Suprapubic skin (tissue), 4 donors: ENCODE data around the gene ITPR2. TPM values are rescaled to one million over a fixed set of nuclear protein-coding genes. Genes with fewer than 3 reads are reported as not detected.

Source experiments
- DNase-seq, 2 donors: peaks; one replicate each; pipeline ENCODE4 v3.0.0-alpha.2; 2019; ENCODE audit warnings: low spot score in 2 of 2
- H3K27ac ChIP-seq: fragments of 200-600 bp; sonication (generic); one replicate; pipeline ENCODE4 v1.5.1; 2019
- H3K27me3 ChIP-seq: fragments of 200-600 bp; sonication (generic); one replicate; pipeline ENCODE4 v1.5.1; 2019
- H3K36me3 ChIP-seq: fragments of 200-600 bp; sonication (generic); one replicate; pipeline ENCODE4 v1.5.1; 2019
- H3K4me1 ChIP-seq: fragments of 200-600 bp; sonication (generic); one replicate; pipeline ENCODE4 v1.5.1; 2019
- H3K4me3 ChIP-seq: fragments of 200-600 bp; sonication (generic); one replicate; pipeline ENCODE4 v1.5.1; 2019; ENCODE audit warnings: mild to moderate bottlenecking
- H3K9me3 ChIP-seq: fragments of 200-600 bp; sonication (generic); one replicate; pipeline ENCODE4 v1.5.1; 2019
- CTCF ChIP-seq, 2 donors: fragments of 200-600 bp in 1 of 2; fragments of 450-650 bp in 1 of 2; sonication (generic) in 1 of 2; IDR thresholded peaks; one replicate each; pipeline ENCODE4 v1.5.1; 2016 to 2019; ENCODE audit warnings: antibody characterized with exemption in 2 of 2, mild to moderate bottlenecking in 1 of 2, moderate library complexity in 1 of 2
- EP300 ChIP-seq: sonication (generic); formaldehyde crosslinking; IDR thresholded peaks from one replicate; pipeline ENCODE4 v1.6.1; 2017; ENCODE audit warnings: antibody characterized with exemption
- POLR2A ChIP-seq, 2 donors: fragments of 450-650 bp; IDR thresholded peaks; one replicate each; pipeline ENCODE4 v1.6.1; 2017; ENCODE audit warnings: antibody characterized with exemption in 2 of 2, mild to moderate bottlenecking in 2 of 2, moderate library complexity in 2 of 2
- POLR2AphosphoS5 ChIP-seq, 3 donors: sonication (generic); formaldehyde crosslinking; IDR thresholded peaks; one replicate each; pipeline ENCODE4 v1.6.1; 2017; ENCODE audit warnings: antibody characterized with exemption in 3 of 3
- WGBS: methylation state at CpG from one replicate; pipeline ENCODE4 v1.1.5; 2018; 5-methylcytosine and 5-hydroxymethylcytosine counted together
- total RNA-seq, 4 donors: library from RNA; depleted of rRNA; stranded (reverse); fragments of >200 nt; gene quantifications; one replicate each; pipeline ENCODE4 v1.1.0, GENCODE V29; 2016

Gene ITPR2
- total RNA-seq, 4 donors from 2014 or later, result 59.6 to 159 (median 72.1) TPM

GRCh38 chr12:26469421-26470180, 363.4 kb downstream of the ITPR2 start:
- no peak for DNase-seq
- Histone ChIP-seq H3K4me3 (no peak overlapping the region), H3K27ac (no peak overlapping the region), H3K4me1 (no peaks in the 10 kb centered on the region), H3K36me3 (peaks cover 22% of the 10 kb centered on the region), H3K9me3 (no peaks in the 10 kb centered on the region), H3K27me3 (no peaks in the 10 kb centered on the region)
- TF ChIP-seq POLR2A (IDR thresholded peaks at IDR 0.05) (no peak), EP300 (no peak), POLR2AphosphoS5 (IDR thresholded peaks at IDR 0.05) (no peak)
- WGBS, result 98% methylated on average over 6 of the region's 6 CpGs

- no peak for DNase-seq
- H3K4me3 ChIP-seq, result no peak overlapping the region
- no peaks in the 10 kb centered on the region for H3K9me3 ChIP-seq
- TF ChIP-seq CTCF (IDR thresholded peaks at IDR 0.05), result no peak
- no peak for TF ChIP-seq EP300
- TF ChIP-seq POLR2AphosphoS5 (IDR thresholded peaks at IDR 0.05), result no peak
- TF ChIP-seq POLR2A (IDR thresholded peaks at IDR 0.05), result no peak
- H3K27ac ChIP-seq, result no peak overlapping the region
- WGBS, result 96% methylated on average over 1 of the region's 1 CpG
- no peaks in the 10 kb centered on the region for H3K4me1 ChIP-seq
- H3K27me3 ChIP-seq, result no peaks in the 10 kb centered on the region
- peaks cover 18% of the 10 kb centered on the region for H3K36me3 ChIP-seq
These were observed 365.6 kb downstream of the ITPR2 start for GRCh38 chr12:26467351-26467750.

- no peaks in the 10 kb centered on the region for H3K9me3 ChIP-seq
- WGBS, result 92% methylated on average over 2 of the region's 2 CpGs
- no peak for TF ChIP-seq POLR2A (IDR thresholded peaks at IDR 0.05)
- DNase-seq, result no peak
- H3K4me1 ChIP-seq, result no peaks in the 10 kb centered on the region
- H3K27me3 ChIP-seq, result no peaks in the 10 kb centered on the region
- peaks cover 13% of the 10 kb centered on the region for H3K36me3 ChIP-seq
- no peak overlapping the region for H3K4me3 ChIP-seq
- H3K27ac ChIP-seq, result no peak overlapping the region
These were observed 366.3 kb downstream of the ITPR2 start for GRCh38 chr12:26466726-26467125.

GRCh38 chr12:26465419-26466097, 367.4 kb downstream of the ITPR2 start:
- Histone ChIP-seq H3K9me3 (no peaks in the 10 kb centered on the region), H3K4me3 (no peak overlapping the region), H3K27ac (no peak overlapping the region), H3K27me3 (no peaks in the 10 kb centered on the region), H3K4me1 (no peaks in the 10 kb centered on the region), H3K36me3 (peaks cover 13% of the 10 kb centered on the region)
- 89% methylated on average over 6 of the region's 6 CpGs for WGBS
- no peak for TF ChIP-seq EP300
- no peak for TF ChIP-seq CTCF (IDR thresholded peaks at IDR 0.05)
- no peak for TF ChIP-seq POLR2A (IDR thresholded peaks at IDR 0.05)
- no peak for TF ChIP-seq POLR2AphosphoS5 (IDR thresholded peaks at IDR 0.05)
- DNase-seq, result no peak

GRCh38 chr12:26461776-26462175, 371.2 kb downstream of the ITPR2 start:
- peaks cover 10% of the 10 kb centered on the region for H3K36me3 ChIP-seq
- no peaks in the 10 kb centered on the region for H3K27me3 ChIP-seq
- DNase-seq, result no peak
- H3K4me1 ChIP-seq, result no peaks in the 10 kb centered on the region
- no peak for TF ChIP-seq CTCF (IDR thresholded peaks at IDR 0.05)
- no peak for TF ChIP-seq POLR2AphosphoS5 (IDR thresholded peaks at IDR 0.05)
- TF ChIP-seq EP300, result no peak
- no peak for TF ChIP-seq POLR2A (IDR thresholded peaks at IDR 0.05)
- no peak overlapping the region for H3K4me3 ChIP-seq
- no peaks in the 10 kb centered on the region for H3K9me3 ChIP-seq
- WGBS, result 94% methylated on average over 1 of the region's 1 CpG
- no peak overlapping the region for H3K27ac ChIP-seq

- H3K4me3 ChIP-seq, result no peak overlapping the region
- H3K27me3 ChIP-seq, result no peaks in the 10 kb centered on the region
- no peak overlapping the region for H3K27ac ChIP-seq
- no peaks in the 10 kb centered on the region for H3K9me3 ChIP-seq
- DNase-seq, result no peak
- H3K36me3 ChIP-seq, result peaks cover 10% of the 10 kb centered on the region
- no peaks in the 10 kb centered on the region for H3K4me1 ChIP-seq
- 87% methylated on average over 6 of the region's 6 CpGs for WGBS
- TF ChIP-seq EP300 (no peak), POLR2A (IDR thresholded peaks at IDR 0.05) (no peak), CTCF (IDR thresholded peaks at IDR 0.05) (no peak), POLR2AphosphoS5 (IDR thresholded peaks at IDR 0.05) (no peak)
These were observed 372.6 kb downstream of the ITPR2 start for GRCh38 chr12:26460361-26460760.
